ENCODE data around the gene POLR1A. TPM values are rescaled to one million over a fixed set of nuclear protein-coding genes. Genes with fewer than 3 reads are reported as not detected.
A peak's percentile ranks its signal among the peaks of the same experiment; 100 is the strongest.

POLR1A gene
- total RNA-seq, 3 donors from 2014 or later: 12.4 to 19.4 (median 13.1) TPM

- intact Hi-C loops (cut with DNase I; ENCODE audit: low total_unique reads): no loop called here
- H3K27me3 ChIP-seq: no peaks in the 10 kb centered on the region
- H3K4me3 ChIP-seq: no peak overlapping the region
- TF ChIP-seq, protein P1, sequence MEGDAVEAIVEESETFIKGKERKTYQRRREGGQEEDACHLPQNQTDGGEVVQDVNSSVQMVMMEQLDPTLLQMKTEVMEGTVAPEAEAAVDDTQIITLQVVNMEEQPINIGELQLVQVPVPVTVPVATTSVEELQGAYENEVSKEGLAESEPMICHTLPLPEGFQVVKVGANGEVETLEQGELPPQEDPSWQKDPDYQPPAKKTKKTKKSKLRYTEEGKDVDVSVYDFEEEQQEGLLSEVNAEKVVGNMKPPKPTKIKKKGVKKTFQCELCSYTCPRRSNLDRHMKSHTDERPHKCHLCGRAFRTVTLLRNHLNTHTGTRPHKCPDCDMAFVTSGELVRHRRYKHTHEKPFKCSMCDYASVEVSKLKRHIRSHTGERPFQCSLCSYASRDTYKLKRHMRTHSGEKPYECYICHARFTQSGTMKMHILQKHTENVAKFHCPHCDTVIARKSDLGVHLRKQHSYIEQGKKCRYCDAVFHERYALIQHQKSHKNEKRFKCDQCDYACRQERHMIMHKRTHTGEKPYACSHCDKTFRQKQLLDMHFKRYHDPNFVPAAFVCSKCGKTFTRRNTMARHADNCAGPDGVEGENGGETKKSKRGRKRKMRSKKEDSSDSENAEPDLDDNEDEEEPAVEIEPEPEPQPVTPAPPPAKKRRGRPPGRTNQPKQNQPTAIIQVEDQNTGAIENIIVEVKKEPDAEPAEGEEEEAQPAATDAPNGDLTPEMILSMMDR (IDR thresholded peaks at IDR 0.05): no peak
- TF ChIP-seq POLR2AphosphoS5 (IDR thresholded peaks at IDR 0.05) (no peak), POLR2A (IDR thresholded peaks at IDR 0.05) (no peak)
- H3K4me1 ChIP-seq: peaks cover 0 to 3% of the 10 kb centered on the region in 2 donors
- H3K9me3 ChIP-seq: no peaks in the 10 kb centered on the region
- no peak for DNase-seq (ENCODE audit: low spot score in 2 of 2)
- no peaks in the 10 kb centered on the region for H3K36me3 ChIP-seq
- H3K27ac ChIP-seq: no peak overlapping the region
Observed at GRCh38 chr2:86031606-86032005, 74.1 kb downstream of the POLR1A start.

- intact Hi-C loops (cut with DNase I; ENCODE audit: low total_unique reads): no loop called here
- H3K36me3 ChIP-seq: no peaks in the 10 kb centered on the region
- H3K4me1 ChIP-seq: peaks cover 0 to 1% of the 10 kb centered on the region in 2 donors
Observed at GRCh38 chr2:86031151-86031550, 74.5 kb downstream of the POLR1A start.

DNA sequence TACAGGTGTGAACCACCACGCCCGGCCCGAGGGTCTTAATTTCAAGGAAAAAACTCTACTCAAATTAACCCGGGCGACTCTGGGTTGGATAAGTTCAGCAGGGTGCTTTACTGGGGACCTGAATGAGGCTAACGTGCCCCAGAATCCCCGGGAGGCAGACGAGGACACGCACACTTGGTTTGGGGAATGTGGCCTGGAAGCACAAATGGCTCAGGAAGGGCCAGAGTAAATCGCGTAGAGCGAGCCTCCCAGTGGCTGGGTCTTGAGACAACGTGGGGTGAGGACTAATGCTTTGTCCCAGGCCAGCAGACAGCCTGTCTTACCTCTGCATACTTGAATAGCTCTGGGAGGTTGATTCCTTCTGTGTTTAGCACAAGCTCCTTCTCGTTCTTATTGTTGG, 75.8 kb downstream of the POLR1A start:
- Histone ChIP-seq H3K4me3 (no peak overlapping the region), H3K27ac (no peak overlapping the region), H3K36me3 (no peaks in the 10 kb centered on the region), H3K27me3 (no peaks in the 10 kb centered on the region), H3K4me1 (no peaks in the 10 kb centered on the region), H3K9me3 (no peaks in the 10 kb centered on the region)
- no peak for DNase-seq (ENCODE audit: low spot score in 2 of 2)
- intact Hi-C loops (cut with DNase I; ENCODE audit: low total_unique reads): no loop called here
- TF ChIP-seq POLR2AphosphoS5 (IDR thresholded peaks at IDR 0.05) (no peak), POLR2A (IDR thresholded peaks at IDR 0.05) (no peak)
- TF ChIP-seq, protein P1 (IDR thresholded peaks at IDR 0.05): no peak

More at GRCh38 chr2:86031151-86031550, 74.5 kb downstream of the POLR1A start:
- TF ChIP-seq, protein P1 (IDR thresholded peaks at IDR 0.05): no peak
- no peak for TF ChIP-seq POLR2AphosphoS5 (IDR thresholded peaks at IDR 0.05)
- no peak for TF ChIP-seq POLR2A (IDR thresholded peaks at IDR 0.05)
- H3K9me3 ChIP-seq: no peaks in the 10 kb centered on the region
- no peak overlapping the region for H3K27ac ChIP-seq
- DNase-seq (ENCODE audit: low spot score in 2 of 2): no peak
- H3K4me3 ChIP-seq: no peak overlapping the region
- H3K27me3 ChIP-seq: no peaks in the 10 kb centered on the region

- intact Hi-C loops (cut with DNase I; ENCODE audit: low total_unique reads): no loop called here
- H3K9me3 ChIP-seq: no peaks in the 10 kb centered on the region
- no peaks in the 10 kb centered on the region for H3K4me1 ChIP-seq
- H3K4me3 ChIP-seq: no peak overlapping the region
- peak overlapping the region in 1 of 2 donors; percentile 38 for H3K27ac ChIP-seq
- no peaks in the 10 kb centered on the region for H3K36me3 ChIP-seq
- H3K27me3 ChIP-seq: no peaks in the 10 kb centered on the region
- TF ChIP-seq POLR2A (IDR thresholded peaks at IDR 0.05) (no peak), POLR2AphosphoS5 (IDR thresholded peaks at IDR 0.05) (no peak)
- TF ChIP-seq, protein P1 (IDR thresholded peaks at IDR 0.05): no peak
- no peak for DNase-seq (ENCODE audit: low spot score in 2 of 2)
Observed at GRCh38 chr2:86028766-86029381, 76.8 kb downstream of the POLR1A start.

GRCh38 chr2:86027922-86028765, 77.5 kb downstream of the POLR1A start:
- no peak for TF ChIP-seq POLR2AphosphoS5 (IDR thresholded peaks at IDR 0.05)
- no peak for TF ChIP-seq POLR2A (IDR thresholded peaks at IDR 0.05)
- TF ChIP-seq, protein P1 (IDR thresholded peaks at IDR 0.05): no peak
- Histone ChIP-seq H3K4me1 (no peaks in the 10 kb centered on the region), H3K27me3 (no peaks in the 10 kb centered on the region), H3K27ac (peak overlapping the region in 1 of 2 donors; percentile 33), H3K9me3 (no peaks in the 10 kb centered on the region), H3K4me3 (no peak overlapping the region), H3K36me3 (no peaks in the 10 kb centered on the region)
- DNase-seq (ENCODE audit: low spot score in 2 of 2): no peak
- intact Hi-C loops (cut with DNase I; ENCODE audit: low total_unique reads): no loop called here
